Gastrocnemius medialis (tissue), 4 donors: ENCODE data around the gene ZFHX3. TPM values are rescaled to one million over a fixed set of nuclear protein-coding genes. Genes with fewer than 3 reads are reported as not detected.
A peak's percentile ranks its signal among the peaks of the same experiment; 100 is the strongest.

ENCODE experiments used
- ATAC-seq, 2 donors: fragments of 150-250 bp; one replicate each; pipeline ENCODE4 v1.9.1; 2016
- DNase-seq, 2 donors: peaks; one replicate each; pipeline ENCODE4 v3.0.0-alpha.2; 2019
- H3K27ac ChIP-seq, 4 donors: fragments of 200-600 bp; sonication (generic); 1 replicate in 1 of 4; 2 replicates in 3 of 4; pipeline ENCODE4 v1.5.1; 2016 to 2018; ENCODE audit warnings: mild to moderate bottlenecking in 2 of 4, moderate library complexity in 1 of 4
- H3K27me3 ChIP-seq, 3 donors: fragments of 200-600 bp; sonication (generic) in 2 of 3; 1 replicate in 1 of 3; 2 replicates in 2 of 3; pipeline versions ENCODE4 v1.5.1 to v1.6.0; 2016 to 2019; ENCODE audit warnings: mild to moderate bottlenecking in 1 of 3, moderate library complexity in 1 of 3
- H3K36me3 ChIP-seq, 2 donors: fragments of 200-600 bp; sonication (generic) in 1 of 2; one replicate each; pipeline ENCODE4 v1.5.1; 2017 to 2018
- H3K4me1 ChIP-seq, 2 donors: fragments of 200-600 bp; sonication (generic) in 1 of 2; one replicate each; pipeline ENCODE4 v1.5.1; 2016 to 2017; ENCODE audit warnings: mild to moderate bottlenecking in 2 of 2
- H3K4me3 ChIP-seq, 4 donors: fragments of 200-600 bp; sonication (generic) in 3 of 4; 1 replicate in 1 of 4; 2 replicates in 3 of 4; pipeline ENCODE4 v1.5.1; 2016 to 2019; ENCODE audit warnings: mild to moderate bottlenecking in 2 of 4
- H3K9me3 ChIP-seq, 3 donors: fragments of 200-600 bp; sonication (generic) in 2 of 3; 1 replicate in 1 of 3; 2 replicates in 2 of 3; pipeline ENCODE4 v1.5.1; 2016 to 2019
- POLR2A ChIP-seq, 2 donors: fragments of 450-650 bp; IDR thresholded peaks; one replicate each; pipeline ENCODE4 v1.6.1; 2017; ENCODE audit warnings: antibody characterized with exemption in 2 of 2, mild to moderate bottlenecking in 2 of 2, moderate library complexity in 2 of 2
- in situ Hi-C, 4 donors: fragments of 200-750 bp; cut with MboI; loops; one replicate each; pipeline versions ENCODE4 v1.15.0 to v1.8.0; 2017; ENCODE audit warnings: low sequenced_read_pairs in 4 of 4
- intact Hi-C: fragments of 100-400 bp; cut with DNase I; formaldehyde crosslinking; loops from one replicate; pipeline ENCODE4 v1.15.1; 2023; ENCODE audit warnings: low total_unique reads
- total RNA-seq, 4 donors: library from RNA; depleted of rRNA; stranded (reverse); fragments of >200 nt; gene quantifications; one replicate each; pipeline versions ENCODE4 v1.1.0 to v1.2.3, GENCODE V29; 2016
- TF ChIP-seq, protein P1 (sequence below), 5 experiments: fragments of 450-650 bp in 3 of 5; fragments of 200-600 bp in 2 of 5; sonication (generic) in 2 of 5; IDR thresholded peaks in 4 of 5; conservative IDR thresholded peaks in 1 of 5; 1 replicate in 4 of 5; 2 replicates in 1 of 5; pipeline ENCODE4 v1.5.1; 2016 to 2019; ENCODE audit warnings: antibody characterized with exemption in 5 of 5, mild to moderate bottlenecking in 3 of 5, moderate library complexity in 3 of 5

ZFHX3 gene, protein sequence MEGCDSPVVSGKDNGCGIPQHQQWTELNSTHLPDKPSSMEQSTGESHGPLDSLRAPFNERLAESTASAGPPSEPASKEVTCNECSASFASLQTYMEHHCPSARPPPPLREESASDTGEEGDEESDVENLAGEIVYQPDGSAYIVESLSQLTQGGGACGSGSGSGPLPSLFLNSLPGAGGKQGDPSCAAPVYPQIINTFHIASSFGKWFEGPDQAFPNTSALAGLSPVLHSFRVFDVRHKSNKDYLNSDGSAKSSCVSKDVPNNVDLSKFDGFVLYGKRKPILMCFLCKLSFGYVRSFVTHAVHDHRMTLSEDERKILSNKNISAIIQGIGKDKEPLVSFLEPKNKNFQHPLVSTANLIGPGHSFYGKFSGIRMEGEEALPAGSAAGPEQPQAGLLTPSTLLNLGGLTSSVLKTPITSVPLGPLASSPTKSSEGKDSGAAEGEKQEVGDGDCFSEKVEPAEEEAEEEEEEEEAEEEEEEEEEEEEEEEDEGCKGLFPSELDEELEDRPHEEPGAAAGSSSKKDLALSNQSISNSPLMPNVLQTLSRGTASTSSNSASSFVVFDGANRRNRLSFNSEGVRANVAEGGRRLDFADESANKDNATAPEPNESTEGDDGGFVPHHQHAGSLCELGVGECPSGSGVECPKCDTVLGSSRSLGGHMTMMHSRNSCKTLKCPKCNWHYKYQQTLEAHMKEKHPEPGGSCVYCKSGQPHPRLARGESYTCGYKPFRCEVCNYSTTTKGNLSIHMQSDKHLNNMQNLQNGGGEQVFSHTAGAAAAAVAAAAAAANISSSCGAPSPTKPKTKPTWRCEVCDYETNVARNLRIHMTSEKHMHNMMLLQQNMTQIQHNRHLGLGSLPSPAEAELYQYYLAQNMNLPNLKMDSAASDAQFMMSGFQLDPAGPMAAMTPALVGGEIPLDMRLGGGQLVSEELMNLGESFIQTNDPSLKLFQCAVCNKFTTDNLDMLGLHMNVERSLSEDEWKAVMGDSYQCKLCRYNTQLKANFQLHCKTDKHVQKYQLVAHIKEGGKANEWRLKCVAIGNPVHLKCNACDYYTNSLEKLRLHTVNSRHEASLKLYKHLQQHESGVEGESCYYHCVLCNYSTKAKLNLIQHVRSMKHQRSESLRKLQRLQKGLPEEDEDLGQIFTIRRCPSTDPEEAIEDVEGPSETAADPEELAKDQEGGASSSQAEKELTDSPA (N-terminal part only)
- total RNA-seq, result 10 to 100 TPM; 14.0 to 28.5 (median 27.3) TPM

- H3K4me3 ChIP-seq, result peak within 1 kb of the TSS; percentile 85 to 97 (median 89)
- no peaks in the 10 kb centered on the region for H3K36me3 ChIP-seq
- DNase-seq, result peak; percentile 81 to 90
- H3K9me3 ChIP-seq, result no peaks in the 10 kb centered on the region
- in situ Hi-C loops (no loop called here), intact Hi-C loops (loop anchor here (1.0 to 2.0 kb wide), 3 partner anchors 62 to 215 kb away; no protein-coding TSS in a partner anchor)
- peak; percentile 78 to 91 for TF ChIP-seq POLR2A (IDR thresholded peaks at IDR 0.05)
- TF ChIP-seq, protein P1, sequence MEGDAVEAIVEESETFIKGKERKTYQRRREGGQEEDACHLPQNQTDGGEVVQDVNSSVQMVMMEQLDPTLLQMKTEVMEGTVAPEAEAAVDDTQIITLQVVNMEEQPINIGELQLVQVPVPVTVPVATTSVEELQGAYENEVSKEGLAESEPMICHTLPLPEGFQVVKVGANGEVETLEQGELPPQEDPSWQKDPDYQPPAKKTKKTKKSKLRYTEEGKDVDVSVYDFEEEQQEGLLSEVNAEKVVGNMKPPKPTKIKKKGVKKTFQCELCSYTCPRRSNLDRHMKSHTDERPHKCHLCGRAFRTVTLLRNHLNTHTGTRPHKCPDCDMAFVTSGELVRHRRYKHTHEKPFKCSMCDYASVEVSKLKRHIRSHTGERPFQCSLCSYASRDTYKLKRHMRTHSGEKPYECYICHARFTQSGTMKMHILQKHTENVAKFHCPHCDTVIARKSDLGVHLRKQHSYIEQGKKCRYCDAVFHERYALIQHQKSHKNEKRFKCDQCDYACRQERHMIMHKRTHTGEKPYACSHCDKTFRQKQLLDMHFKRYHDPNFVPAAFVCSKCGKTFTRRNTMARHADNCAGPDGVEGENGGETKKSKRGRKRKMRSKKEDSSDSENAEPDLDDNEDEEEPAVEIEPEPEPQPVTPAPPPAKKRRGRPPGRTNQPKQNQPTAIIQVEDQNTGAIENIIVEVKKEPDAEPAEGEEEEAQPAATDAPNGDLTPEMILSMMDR (IDR thresholded peaks at IDR 0.05 in 4 of 5, conservative IDR thresholded peaks at IDR 0.05 in 1 of 5), result peak in 2 of 5 experiments; percentile 2 to 33
- H3K27me3 ChIP-seq, result no peaks in the 10 kb centered on the region
- ATAC-seq, result peak; percentile 54 to 56
- peaks cover 86 to 89% of the 10 kb centered on the region in 2 donors for H3K4me1 ChIP-seq
- H3K27ac ChIP-seq, result peak within 1 kb of the TSS; percentile 95 to 99 (median 99)
Measured at GRCh38 chr16:73047536-73048291, at the start of gene ZFHX3. Gene ZFHX3 (minus strand): TSS chr16:73048128. CDS start chr16:72960145, 87,983 bp downstream.

DNA sequence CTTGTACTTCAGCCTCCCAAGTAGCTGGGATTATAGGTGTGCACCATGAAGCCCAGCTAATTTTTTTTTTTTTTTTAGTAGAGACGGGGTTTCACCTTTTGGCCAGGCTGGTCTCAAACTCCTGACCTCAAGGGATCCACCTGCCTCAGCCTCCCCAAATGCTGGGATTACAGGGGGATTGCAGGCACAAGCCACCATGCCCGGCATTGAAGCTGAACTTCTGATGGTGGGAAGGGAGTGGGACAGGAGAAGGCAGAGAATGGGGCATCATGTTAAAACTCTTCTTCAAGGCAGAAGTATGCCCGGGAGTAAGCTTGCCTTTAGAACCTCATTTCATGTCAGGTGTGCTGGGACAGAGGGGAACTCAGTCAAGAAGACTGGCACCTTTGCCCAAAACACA is 48.6 kb upstream of the ZFHX3 start:
- DNase-seq, result no peak
- no peak overlapping the region for H3K4me3 ChIP-seq
- H3K9me3 ChIP-seq, result no peaks in the 10 kb centered on the region
- TF ChIP-seq POLR2A (IDR thresholded peaks at IDR 0.05), result no peak
- TF ChIP-seq, protein P1 (IDR thresholded peaks at IDR 0.05 in 4 of 5, conservative IDR thresholded peaks at IDR 0.05 in 1 of 5), result no peak
- ATAC-seq, result no peak
- intact Hi-C loops, result no loop called here
- H3K4me1 ChIP-seq, result peaks cover 15 to 29% of the 10 kb centered on the region in 2 donors
- in situ Hi-C loops, result loop anchor here in 2 of 4 donors (25.0 kb wide), 3 partner anchors 91 to 584 kb away; no protein-coding TSS in a partner anchor
- no peak overlapping the region for H3K27ac ChIP-seq
- no peaks in the 10 kb centered on the region for H3K36me3 ChIP-seq
- no peaks in the 10 kb centered on the region for H3K27me3 ChIP-seq

DNA sequence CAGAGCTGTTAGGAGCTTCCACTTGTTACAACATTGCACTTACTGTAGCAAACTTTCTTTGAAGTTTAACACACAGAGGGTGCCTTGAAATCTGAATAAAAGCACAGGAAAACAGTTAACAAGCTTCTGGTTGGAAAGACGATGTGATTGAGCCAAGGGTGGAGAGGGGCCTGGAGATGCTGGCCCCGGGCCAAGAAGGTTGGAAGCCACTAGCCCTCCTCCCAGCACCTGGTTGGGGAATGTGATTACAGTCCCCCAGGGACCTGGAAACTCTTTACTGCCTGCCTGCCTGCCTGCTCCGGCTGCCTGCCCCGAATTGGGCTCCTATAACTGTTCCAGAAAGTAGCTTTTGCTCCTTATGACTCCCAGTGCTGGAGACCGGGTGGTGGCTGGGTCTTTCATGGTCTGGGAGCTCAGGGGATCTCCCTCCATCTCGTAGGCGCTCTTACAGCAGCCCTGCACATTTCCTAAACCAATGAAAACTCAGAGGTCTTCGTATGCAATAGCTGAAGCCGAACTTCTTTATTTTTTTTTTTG is 48.0 kb upstream of the ZFHX3 start:
- TF ChIP-seq, protein P1 (IDR thresholded peaks at IDR 0.05 in 4 of 5, conservative IDR thresholded peaks at IDR 0.05 in 1 of 5), result no peak
- TF ChIP-seq POLR2A (IDR thresholded peaks at IDR 0.05), result no peak
- intact Hi-C loops, result no loop called here
- no peaks in the 10 kb centered on the region for H3K9me3 ChIP-seq
- DNase-seq (no peak), ATAC-seq (no peak)
- no peak overlapping the region for H3K27ac ChIP-seq
- in situ Hi-C loops, result loop anchor here in 2 of 4 donors (25.0 kb wide), 3 partner anchors 91 to 584 kb away; no protein-coding TSS in a partner anchor
- H3K36me3 ChIP-seq, result no peaks in the 10 kb centered on the region
- peaks cover 15 to 29% of the 10 kb centered on the region in 2 donors for H3K4me1 ChIP-seq
- no peak overlapping the region for H3K4me3 ChIP-seq
- H3K27me3 ChIP-seq, result no peaks in the 10 kb centered on the region
